Panc1 (cell line): ENCODE data around the gene METTL9.
A peak's percentile ranks its signal among the peaks of the same experiment; 100 is the strongest.

ENCODE experiments used
- CTCF ChIP-seq: fragments of 450-650 bp; IDR thresholded peaks from 2 replicates; pipeline ENCODE4 v1.5.1; 2017; ENCODE audit warnings: mild to moderate bottlenecking
- POLR2AphosphoS5 ChIP-seq: IDR thresholded peaks from 2 replicates; pipeline ENCODE4 v1.6.1; 2012; ENCODE audit warnings: mild to moderate bottlenecking, low read depth, low read length, moderate library complexity

- TF ChIP-seq POLR2AphosphoS5 (no peak), CTCF (peak; percentile 13; the same call in 1 of the 2 replicates)
Observed at GRCh38 chr16:21698169-21699032, 99.0 kb downstream of the METTL9 start.
